ENCODE data around the gene RIMS1.

DNA sequence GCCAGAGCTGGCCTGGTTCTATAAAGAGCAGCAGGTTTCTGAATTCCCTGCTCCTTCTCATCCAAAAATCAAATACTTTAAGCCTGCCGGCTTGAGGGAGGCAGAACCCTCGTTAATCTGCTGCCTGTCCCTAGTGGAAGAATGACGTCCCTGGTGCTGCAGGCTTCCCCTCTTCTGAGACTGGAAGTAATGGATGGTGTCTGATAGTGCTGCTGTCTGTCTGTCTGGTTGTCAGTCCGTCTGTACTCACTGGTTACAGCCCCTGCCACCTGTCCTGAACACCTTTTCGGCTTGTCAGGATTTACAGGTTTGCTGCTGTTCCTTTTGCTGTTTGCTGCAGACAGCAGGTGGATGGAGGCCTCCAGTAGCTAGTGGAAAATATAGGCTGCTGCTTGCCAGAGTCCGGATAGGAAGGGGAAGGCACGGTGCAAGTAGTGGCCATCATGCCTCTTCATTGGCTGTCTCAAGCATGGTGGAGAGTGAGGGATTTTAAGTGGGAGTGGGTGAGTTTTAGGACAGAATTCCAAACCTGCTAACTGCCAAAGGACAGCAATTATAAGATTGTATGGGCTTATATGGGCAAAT, 2.5 kb downstream of the RIMS1 start:
- TF ChIP-seq, protein P1, sequence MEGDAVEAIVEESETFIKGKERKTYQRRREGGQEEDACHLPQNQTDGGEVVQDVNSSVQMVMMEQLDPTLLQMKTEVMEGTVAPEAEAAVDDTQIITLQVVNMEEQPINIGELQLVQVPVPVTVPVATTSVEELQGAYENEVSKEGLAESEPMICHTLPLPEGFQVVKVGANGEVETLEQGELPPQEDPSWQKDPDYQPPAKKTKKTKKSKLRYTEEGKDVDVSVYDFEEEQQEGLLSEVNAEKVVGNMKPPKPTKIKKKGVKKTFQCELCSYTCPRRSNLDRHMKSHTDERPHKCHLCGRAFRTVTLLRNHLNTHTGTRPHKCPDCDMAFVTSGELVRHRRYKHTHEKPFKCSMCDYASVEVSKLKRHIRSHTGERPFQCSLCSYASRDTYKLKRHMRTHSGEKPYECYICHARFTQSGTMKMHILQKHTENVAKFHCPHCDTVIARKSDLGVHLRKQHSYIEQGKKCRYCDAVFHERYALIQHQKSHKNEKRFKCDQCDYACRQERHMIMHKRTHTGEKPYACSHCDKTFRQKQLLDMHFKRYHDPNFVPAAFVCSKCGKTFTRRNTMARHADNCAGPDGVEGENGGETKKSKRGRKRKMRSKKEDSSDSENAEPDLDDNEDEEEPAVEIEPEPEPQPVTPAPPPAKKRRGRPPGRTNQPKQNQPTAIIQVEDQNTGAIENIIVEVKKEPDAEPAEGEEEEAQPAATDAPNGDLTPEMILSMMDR (IDR thresholded peaks at IDR 0.05), result no peak
- TF ChIP-seq ZFX (IDR thresholded peaks at IDR 0.05; ENCODE audit: borderline replicate concordance), result no peak
